HL-60 (cell line): Measurements from ENCODE around the gene ZNF292.

Source experiments
- CTCF ChIP-seq: IDR thresholded peaks from one replicate; pipeline ENCODE4 v1.5.1; 2011; ENCODE audit warnings: low read length, control low read depth, inconsistent platforms; ENCODE audit not compliant: insufficient read depth
- GABPA ChIP-seq: IDR thresholded peaks from 2 replicates; pipeline ENCODE4 v1.6.1; 2012; ENCODE audit warnings: low read depth
- POLR2AphosphoS5 ChIP-seq: IDR thresholded peaks from 2 replicates; pipeline ENCODE4 v1.6.1; 2012; ENCODE audit warnings: low read depth
- TF ChIP-seq, protein P1 (sequence below): IDR thresholded peaks from 2 replicates; pipeline ENCODE4 v1.6.1; 2012; ENCODE audit warnings: low read depth; ENCODE audit not compliant: insufficient replicate concordance

DNA sequence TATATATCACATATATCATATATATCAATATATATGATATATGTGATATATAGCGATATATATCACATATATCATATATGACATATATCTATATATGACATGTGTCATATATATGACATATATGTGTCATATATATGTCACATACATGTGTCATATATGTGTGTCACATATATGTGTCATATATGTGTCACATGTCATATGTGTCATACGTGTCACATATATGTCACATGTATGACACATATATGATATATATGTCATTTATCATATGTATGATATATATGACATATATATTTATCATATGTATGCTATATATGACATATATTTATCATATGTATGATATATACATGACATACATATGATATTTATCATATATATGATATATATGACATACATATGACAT is 27.6 kb upstream of the ZNF292 start:
- TF ChIP-seq POLR2AphosphoS5 (no peak), CTCF (no peak), GABPA (no peak)
- TF ChIP-seq, protein P1, sequence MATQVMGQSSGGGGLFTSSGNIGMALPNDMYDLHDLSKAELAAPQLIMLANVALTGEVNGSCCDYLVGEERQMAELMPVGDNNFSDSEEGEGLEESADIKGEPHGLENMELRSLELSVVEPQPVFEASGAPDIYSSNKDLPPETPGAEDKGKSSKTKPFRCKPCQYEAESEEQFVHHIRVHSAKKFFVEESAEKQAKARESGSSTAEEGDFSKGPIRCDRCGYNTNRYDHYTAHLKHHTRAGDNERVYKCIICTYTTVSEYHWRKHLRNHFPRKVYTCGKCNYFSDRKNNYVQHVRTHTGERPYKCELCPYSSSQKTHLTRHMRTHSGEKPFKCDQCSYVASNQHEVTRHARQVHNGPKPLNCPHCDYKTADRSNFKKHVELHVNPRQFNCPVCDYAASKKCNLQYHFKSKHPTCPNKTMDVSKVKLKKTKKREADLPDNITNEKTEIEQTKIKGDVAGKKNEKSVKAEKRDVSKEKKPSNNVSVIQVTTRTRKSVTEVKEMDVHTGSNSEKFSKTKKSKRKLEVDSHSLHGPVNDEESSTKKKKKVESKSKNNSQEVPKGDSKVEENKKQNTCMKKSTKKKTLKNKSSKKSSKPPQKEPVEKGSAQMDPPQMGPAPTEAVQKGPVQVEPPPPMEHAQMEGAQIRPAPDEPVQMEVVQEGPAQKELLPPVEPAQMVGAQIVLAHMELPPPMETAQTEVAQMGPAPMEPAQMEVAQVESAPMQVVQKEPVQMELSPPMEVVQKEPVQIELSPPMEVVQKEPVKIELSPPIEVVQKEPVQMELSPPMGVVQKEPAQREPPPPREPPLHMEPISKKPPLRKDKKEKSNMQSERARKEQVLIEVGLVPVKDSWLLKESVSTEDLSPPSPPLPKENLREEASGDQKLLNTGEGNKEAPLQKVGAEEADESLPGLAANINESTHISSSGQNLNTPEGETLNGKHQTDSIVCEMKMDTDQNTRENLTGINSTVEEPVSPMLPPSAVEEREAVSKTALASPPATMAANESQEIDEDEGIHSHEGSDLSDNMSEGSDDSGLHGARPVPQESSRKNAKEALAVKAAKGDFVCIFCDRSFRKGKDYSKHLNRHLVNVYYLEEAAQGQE: no peak
